NB4 (cell line): ENCODE measurements around the gene CBFA2T2.
"Not testable (repeated sequence)": the region's sequence is repeated elsewhere in the genome, so short reads cannot be mapped to it uniquely, and the experiment has no call there.

Experiments
- DNase-seq: peaks from one replicate; pipeline ENCODE4 v3.0.0; 2010; ENCODE audit warnings: low read depth
- H3K4me3 ChIP-seq: one replicate; pipeline ENCODE4 v1.5.1; 2011; ENCODE audit warnings: mild to moderate bottlenecking, low read depth, low read length, moderate library complexity
- CTCF ChIP-seq: IDR thresholded peaks from one replicate; pipeline ENCODE4 v1.5.1; 2012; ENCODE audit warnings: low read depth, low read length
- MYC ChIP-seq: IDR thresholded peaks from 2 replicates; pipeline ENCODE4 v1.6.1; 2011; ENCODE audit warnings: low read depth, low read length
- POLR2A ChIP-seq: IDR thresholded peaks from 2 replicates; pipeline ENCODE4 v1.6.1; 2011; ENCODE audit warnings: mild to moderate bottlenecking; ENCODE audit not compliant: insufficient read length; ENCODE audit errors: extremely low read depth
- TF ChIP-seq, protein P1 (sequence below): IDR thresholded peaks from 2 replicates; pipeline ENCODE4 v1.6.1; 2011; ENCODE audit warnings: low read depth, low read length

CBFA2T2 gene

GRCh38 chr20:33578510-33578909 is 88.6 kb downstream of the CBFA2T2 start:
- no peak overlapping the region for H3K4me3 ChIP-seq
- TF ChIP-seq POLR2A (no peak), CTCF (no peak), MYC (no peak)
- TF ChIP-seq, protein P1, sequence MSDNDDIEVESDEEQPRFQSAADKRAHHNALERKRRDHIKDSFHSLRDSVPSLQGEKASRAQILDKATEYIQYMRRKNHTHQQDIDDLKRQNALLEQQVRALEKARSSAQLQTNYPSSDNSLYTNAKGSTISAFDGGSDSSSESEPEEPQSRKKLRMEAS = no peak
- no peak for DNase-seq

- DNase-seq = no peak
- TF ChIP-seq POLR2A (no peak), MYC (no peak), CTCF (no peak)
- TF ChIP-seq, protein P1 = no peak
- no peak overlapping the region for H3K4me3 ChIP-seq
These were observed 93.2 kb downstream of the CBFA2T2 start for GRCh38 chr20:33583143-33583542.

GRCh38 chr20:33584976-33585375 is 95.1 kb downstream of the CBFA2T2 start:
- TF ChIP-seq MYC (no peak), CTCF (no peak), POLR2A (no peak)
- TF ChIP-seq, protein P1 = no peak
- DNase-seq = no peak

DNA sequence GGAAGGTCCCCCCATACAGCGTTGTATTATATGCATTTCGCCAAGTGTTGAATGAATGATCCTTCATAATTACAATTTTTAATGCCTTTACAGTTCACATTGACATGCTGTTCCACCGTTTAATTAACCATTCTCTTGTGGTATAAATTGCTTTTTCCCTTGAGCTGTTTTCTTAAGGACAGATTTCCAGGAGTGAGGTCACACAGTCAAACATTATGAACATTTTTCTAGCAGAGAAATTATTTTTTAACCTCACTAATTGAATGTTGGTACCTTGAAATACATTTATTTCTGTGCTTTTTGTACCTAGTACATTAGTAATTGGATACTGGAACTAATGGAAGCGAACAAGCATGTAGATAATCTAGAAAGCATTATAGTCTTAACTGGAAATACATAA is 95.5 kb downstream of the CBFA2T2 start:
- no peak for DNase-seq
- no peak overlapping the region for H3K4me3 ChIP-seq
- TF ChIP-seq, protein P1 = no peak
- TF ChIP-seq MYC = no peak
- TF ChIP-seq CTCF = no peak
- no peak for TF ChIP-seq POLR2A

More at GRCh38 chr20:33584976-33585375, 95.1 kb downstream of the CBFA2T2 start:
- no peak overlapping the region for H3K4me3 ChIP-seq

GRCh38 chr20:33589059-33589458 is 99.2 kb downstream of the CBFA2T2 start:
- TF ChIP-seq POLR2A (no peak), MYC (no peak), CTCF (no peak)
- TF ChIP-seq, protein P1 = no peak

DNA sequence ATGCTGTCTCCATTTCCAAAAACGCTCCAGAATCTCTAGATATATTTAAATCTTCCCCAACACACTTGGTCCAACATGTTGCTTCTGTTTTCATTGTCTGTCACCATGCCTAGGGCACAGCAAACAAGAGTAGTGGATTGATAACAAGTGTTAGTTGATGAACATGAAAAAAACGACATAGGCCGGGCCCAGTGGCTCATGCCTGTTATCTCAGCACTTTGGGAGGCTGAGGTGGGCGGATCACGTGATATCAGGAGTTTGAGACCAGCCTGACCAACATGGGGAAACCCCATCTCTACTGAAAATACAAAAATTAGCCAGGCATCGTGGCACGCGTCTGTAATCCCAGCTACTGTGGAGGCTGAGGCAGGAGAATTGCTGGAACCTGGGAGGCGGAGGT is 102.0 kb downstream of the CBFA2T2 start:
- not testable (repeated sequence) for DNase-seq, H3K4me3 ChIP-seq

More at GRCh38 chr20:33589059-33589458, 99.2 kb downstream of the CBFA2T2 start:
- H3K4me3 ChIP-seq = no peak overlapping the region
- DNase-seq = no peak
